Anterior cingulate cortex (tissue), 58 donors: ENCODE results near the gene IPO9.
A peak's percentile ranks its signal among the peaks of the same experiment; 100 is the strongest.

Experiments
- DNase-seq, 58 donors: peaks; one replicate each; lab custom pipeline; 2025; lab: John Stamatoyannopoulos, UW

IPO9 gene

GRCh38 chr1:201885531-201886075 lies 56.6 kb downstream of the IPO9 start:
- no peak for DNase-seq

GRCh38 chr1:201886103-201886885 lies 57.3 kb downstream of the IPO9 start:
- DNase-seq: no peak

DNA sequence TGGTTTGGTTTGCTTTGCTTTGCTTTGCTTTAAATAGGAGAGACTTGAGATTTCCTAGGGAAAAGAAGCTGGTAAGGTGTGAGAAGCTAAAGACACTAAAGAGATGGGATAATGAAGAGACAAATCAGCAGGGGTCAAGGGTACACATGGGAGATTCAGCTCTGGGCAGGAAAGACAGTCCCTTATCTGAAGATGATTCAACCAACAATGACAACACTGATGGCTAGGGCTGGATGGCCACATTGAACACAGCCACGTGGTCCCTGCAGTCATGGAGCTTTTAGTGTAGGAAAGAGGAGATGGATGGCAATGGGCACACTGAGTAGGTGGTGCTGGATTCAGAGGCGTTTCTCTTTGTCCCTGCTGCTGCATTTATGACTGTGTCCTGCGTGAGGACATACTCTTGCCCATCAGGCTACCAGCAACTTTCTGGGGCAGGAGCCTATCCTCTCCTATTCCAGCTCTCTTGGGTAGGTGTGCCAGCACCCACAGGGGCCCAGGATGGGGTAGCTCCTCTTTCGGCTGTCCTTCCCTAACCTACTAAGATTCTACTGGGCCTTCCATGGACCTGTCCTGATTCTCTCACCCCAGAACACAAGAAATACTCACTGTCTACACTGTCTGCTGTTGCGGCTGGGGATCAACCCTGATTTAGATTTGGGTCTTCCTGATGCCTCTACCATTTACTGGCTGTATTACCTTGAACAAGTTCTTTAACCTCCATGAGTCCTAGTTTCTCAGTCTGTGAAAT lies 58.3 kb downstream of the IPO9 start:
- peak in 16 of 58 donors; percentile 12 to 55 (median 34) for DNase-seq

- peak; percentile 66 to 99 (median 93) for DNase-seq
Observed at GRCh38 chr1:201888282-201889089, 59.5 kb downstream of the IPO9 start, which contains the start of gene SHISA4. TSS of gene SHISA4 (plus strand) at chr1:201888898. CDS start at chr1:201888995, 97 bp downstream.

- peak in 5 of 58 donors; percentile 39 to 66 (median 42) for DNase-seq
Observed at GRCh38 chr1:201889090-201889968, 60.4 kb downstream of the IPO9 start.

DNA sequence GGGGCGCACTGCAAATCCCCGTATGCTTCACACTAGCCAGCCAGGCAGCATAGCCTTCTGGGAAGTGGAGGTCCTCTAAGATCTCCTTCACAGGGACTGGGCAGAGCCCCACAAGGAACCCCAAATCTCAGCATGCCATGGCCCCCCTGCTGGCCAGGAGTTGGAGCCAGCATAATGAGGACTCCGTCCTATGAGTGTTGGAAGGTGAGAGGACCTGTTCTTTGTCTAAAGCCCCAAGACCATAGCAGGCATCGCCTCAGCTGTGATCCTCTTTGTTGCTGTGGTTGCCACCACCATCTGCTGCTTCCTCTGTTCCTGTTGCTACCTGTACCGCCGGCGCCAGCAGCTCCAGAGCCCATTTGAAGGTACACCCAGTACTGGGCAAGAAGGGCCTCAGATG lies 61.3 kb downstream of the IPO9 start:
- peak in 1 of 58 donors; percentile 12 for DNase-seq

- no peak for DNase-seq
Observed at GRCh38 chr1:201890806-201891450, 62.0 kb downstream of the IPO9 start.

- DNase-seq: no peak
Observed at GRCh38 chr1:201891451-201892045, 62.6 kb downstream of the IPO9 start.

GRCh38 chr1:201892211-201892610 lies 63.3 kb downstream of the IPO9 start:
- DNase-seq: no peak

- no peak for DNase-seq
Observed at GRCh38 chr1:201893431-201893830, 64.5 kb downstream of the IPO9 start.

- no peak for DNase-seq
Observed at GRCh38 chr1:201894343-201895119, 65.6 kb downstream of the IPO9 start.

DNA sequence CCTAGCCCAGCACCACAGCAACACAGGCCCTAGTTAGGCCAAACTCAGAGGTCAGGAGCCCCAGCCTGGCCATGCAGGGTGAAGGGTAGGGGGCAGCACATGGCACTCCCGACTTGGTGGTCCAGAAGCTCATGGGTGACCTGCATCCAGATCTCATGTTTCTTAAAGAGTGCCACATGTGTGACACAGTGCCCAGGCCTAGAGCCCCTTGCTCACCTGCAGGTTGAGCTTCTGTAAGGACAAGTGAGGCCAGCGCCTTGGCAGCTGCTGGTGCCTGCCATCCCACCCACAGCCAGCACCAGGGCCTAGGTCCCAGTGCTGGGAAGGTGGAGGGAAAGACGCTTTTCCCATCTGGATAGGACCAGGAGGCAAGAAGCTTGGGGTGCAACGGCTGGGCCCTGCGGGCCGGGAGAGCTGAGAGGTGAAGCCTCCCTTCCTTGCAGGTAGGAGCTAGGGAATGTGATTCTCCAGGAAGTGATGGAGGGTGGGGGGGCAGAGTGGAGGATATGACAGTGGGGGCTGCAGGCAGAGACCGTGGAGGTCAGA lies 66.2 kb downstream of the IPO9 start:
- DNase-seq: no peak

DNA sequence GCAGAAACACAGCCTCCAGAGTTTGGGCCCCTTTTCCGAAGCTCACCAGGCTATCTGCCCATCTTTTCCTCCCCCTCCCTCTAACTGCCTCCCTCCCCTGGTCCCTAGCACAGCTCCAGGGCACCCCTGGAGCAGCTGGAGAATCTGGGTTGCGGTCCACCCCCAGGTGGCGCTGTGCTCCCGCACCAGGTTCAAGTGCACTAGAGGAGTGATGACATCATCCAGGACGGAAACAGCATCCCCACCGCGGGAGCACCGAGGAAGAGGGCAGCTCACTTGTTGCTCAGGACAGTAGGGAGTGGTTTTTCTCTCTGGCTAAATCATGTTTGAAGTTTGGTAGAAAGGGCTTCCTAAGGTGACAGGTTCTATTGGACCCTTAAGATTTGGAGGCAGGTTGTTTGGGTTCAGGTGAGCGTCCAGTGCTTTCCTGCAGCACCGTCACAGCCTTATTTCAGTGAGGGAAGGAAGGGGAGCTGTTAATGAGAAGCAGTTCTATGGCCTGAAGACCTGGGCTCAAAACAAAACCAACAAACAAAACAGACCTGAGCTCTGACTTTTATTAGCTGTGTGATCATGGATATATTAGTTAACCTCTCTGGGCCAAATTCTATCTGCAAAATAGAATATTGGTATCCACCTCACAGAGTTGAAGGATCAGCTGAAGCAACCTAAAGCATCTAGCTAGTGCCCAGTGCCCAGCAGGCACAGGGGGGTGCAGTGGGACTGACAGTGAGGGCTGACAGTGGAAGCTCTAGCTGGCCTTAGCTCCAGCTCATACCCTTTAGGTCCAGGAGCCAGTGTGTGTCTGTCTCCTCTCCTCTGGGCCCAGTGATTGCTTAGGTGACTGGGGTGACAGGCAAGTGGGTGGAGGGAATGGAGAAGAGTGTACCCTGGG lies 67.2 kb downstream of the IPO9 start:
- DNase-seq: peak in 55 of 58 donors; percentile 17 to 89 (median 67)

DNA sequence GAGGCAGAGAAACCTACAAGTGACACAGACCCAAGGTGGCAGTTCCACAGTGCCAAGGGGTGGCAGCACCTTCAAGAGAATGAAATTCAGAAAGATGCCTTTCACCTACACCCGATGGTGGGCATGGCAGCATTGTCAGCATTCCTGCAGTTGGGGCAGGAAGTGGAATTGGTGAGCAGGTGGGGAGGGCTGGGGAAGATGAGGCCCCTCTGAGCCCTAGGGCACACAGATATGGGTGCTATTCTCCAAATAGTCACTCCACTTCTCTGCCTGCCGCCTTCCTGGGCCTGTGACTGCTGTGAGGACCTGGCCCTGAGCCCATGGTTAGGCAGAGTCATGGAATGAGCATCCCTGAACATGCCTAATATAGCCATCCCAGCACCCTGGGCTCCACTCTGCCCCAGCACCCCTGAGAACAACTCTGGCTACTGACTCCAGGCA lies 68.0 kb downstream of the IPO9 start:
- no peak for DNase-seq

DNA sequence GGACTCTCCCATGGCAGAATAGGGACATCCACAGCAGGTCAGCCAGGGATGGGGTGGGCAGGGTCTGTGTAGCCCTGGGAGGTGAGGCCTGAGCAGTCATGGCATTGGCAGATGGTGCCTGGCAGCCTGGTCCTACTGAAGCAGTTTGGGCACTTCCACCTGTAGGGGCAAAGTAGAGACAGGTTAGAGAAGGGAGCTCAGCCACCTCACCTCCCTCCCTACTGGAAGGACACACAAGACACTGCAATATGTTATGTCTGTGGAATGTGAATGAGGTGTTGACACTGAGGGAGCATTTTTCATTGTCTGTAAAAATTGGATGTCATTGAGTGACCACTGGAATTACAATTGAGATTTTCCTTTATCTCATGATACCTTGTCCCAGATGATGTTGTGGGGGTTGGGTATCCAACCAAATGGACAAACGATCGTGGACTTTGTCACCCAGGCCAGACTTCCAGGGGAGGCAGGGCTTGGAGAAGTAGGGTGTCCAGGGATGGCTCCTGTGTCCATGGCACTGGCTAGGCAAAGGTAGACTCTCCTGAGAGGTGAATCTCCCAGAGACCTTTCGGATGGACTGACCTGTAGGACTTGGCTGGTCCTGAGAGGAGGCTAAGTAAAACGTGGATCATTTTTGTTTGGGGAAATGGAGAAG lies 69.4 kb downstream of the IPO9 start:
- DNase-seq: no peak

GRCh38 chr1:201898992-201899391 lies 70.0 kb downstream of the IPO9 start:
- DNase-seq: no peak
